ENCODE measurements around the gene CCNG2.

- TF ChIP-seq USF2 (IDR thresholded peaks at IDR 0.05; ENCODE audit: low read depth, low read length) (no peak), USF2 (CRISPR knock-in tag; IDR thresholded peaks at IDR 0.05; ENCODE audit: borderline replicate concordance) (no peak), ZNF350 (CRISPR knock-in tag; IDR thresholded peaks at IDR 0.05; ENCODE audit: borderline replicate concordance, low read depth) (no peak), NR2F6 (IDR thresholded peaks at IDR 0.05) (no peak), NR2F6 (CRISPR knock-in tag; IDR thresholded peaks at IDR 0.05) (no peak), ZNF33A (CRISPR knock-in tag; IDR thresholded peaks at IDR 0.05; ENCODE audit: borderline replicate concordance) (no peak), CTCF (CRISPR knock-in tag; IDR thresholded peaks at IDR 0.05) (no peak), ZNF572 (CRISPR knock-in tag; IDR thresholded peaks at IDR 0.05) (no peak), ZNF121 (CRISPR knock-in tag; IDR thresholded peaks at IDR 0.05) (no peak), ATF1 (CRISPR knock-in tag; IDR thresholded peaks at IDR 0.05) (no peak)
Observed at GRCh38 chr4:77146186-77147078, 10.6 kb upstream of the CCNG2 start.

Measured in HepG2 (cell line).